Measurements from ENCODE around the gene CDC7. TPM values are rescaled to one million over a fixed set of nuclear protein-coding genes. Genes with fewer than 3 reads are reported as not detected.

CDC7 gene
- total and polyA plus RNA-seq, 2 experiments from 2014 or later: 4.7 to 5.4 TPM

DNA sequence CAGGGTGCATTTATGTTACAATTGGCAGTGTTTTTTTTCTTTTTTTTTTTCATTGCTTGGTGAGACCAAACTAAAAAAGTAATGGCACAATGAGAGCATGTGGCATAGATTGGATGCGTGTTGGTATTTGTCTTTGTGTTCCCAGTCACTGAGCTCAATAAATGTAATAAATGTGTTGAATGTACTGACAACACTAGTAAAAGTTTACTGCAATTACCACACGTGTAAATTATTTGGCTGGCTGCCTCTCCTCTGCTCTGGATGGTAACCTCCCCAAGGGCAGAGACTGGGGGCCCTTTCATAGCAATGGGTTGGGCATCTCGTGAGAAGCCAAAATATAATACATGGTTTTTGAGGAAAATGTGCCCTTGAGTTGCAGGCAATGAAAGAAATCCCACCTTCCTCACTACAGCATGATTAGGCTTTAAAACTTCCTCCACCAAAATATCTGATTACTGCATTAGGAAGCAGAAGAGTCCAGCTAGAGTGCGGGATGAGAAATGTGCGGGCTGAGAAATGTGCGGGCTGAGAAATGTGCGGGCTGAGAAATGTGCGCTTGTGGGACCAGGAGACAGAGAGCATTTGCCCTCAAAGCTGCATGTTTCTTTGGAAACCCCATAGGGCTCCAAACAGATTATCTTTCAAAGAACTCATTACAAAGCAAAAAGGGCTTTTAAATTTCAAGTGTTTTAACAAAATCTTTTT is 58.5 kb downstream of the CDC7 start:
- Histone ChIP-seq H3K4me3 (no peak overlapping the region), H3K27me3 (no peaks in the 10 kb centered on the region), H3K9me3 (ENCODE audit: low read depth) (no peaks in the 10 kb centered on the region), H3K36me3 (no peaks in the 10 kb centered on the region), H3K27ac (no peak overlapping the region), H3K4me1 (ENCODE audit: low read depth) (peaks cover 3% of the 10 kb centered on the region)
- TF ChIP-seq, protein P1, sequence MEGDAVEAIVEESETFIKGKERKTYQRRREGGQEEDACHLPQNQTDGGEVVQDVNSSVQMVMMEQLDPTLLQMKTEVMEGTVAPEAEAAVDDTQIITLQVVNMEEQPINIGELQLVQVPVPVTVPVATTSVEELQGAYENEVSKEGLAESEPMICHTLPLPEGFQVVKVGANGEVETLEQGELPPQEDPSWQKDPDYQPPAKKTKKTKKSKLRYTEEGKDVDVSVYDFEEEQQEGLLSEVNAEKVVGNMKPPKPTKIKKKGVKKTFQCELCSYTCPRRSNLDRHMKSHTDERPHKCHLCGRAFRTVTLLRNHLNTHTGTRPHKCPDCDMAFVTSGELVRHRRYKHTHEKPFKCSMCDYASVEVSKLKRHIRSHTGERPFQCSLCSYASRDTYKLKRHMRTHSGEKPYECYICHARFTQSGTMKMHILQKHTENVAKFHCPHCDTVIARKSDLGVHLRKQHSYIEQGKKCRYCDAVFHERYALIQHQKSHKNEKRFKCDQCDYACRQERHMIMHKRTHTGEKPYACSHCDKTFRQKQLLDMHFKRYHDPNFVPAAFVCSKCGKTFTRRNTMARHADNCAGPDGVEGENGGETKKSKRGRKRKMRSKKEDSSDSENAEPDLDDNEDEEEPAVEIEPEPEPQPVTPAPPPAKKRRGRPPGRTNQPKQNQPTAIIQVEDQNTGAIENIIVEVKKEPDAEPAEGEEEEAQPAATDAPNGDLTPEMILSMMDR (IDR thresholded peaks at IDR 0.05; ENCODE audit: low read depth, low read length): no peak
- no peak for DNase-seq (ENCODE audit: low read depth in 1 of 2, low spot score in 1 of 2)

- TF ChIP-seq, protein P1 (IDR thresholded peaks at IDR 0.05; ENCODE audit: low read depth, low read length): no peak
- H3K4me3 ChIP-seq: no peak overlapping the region
- no peak for DNase-seq (ENCODE audit: low read depth in 1 of 2, low spot score in 1 of 2)
Measured at GRCh38 chr1:91559838-91560565, 59.4 kb downstream of the CDC7 start.

DNA sequence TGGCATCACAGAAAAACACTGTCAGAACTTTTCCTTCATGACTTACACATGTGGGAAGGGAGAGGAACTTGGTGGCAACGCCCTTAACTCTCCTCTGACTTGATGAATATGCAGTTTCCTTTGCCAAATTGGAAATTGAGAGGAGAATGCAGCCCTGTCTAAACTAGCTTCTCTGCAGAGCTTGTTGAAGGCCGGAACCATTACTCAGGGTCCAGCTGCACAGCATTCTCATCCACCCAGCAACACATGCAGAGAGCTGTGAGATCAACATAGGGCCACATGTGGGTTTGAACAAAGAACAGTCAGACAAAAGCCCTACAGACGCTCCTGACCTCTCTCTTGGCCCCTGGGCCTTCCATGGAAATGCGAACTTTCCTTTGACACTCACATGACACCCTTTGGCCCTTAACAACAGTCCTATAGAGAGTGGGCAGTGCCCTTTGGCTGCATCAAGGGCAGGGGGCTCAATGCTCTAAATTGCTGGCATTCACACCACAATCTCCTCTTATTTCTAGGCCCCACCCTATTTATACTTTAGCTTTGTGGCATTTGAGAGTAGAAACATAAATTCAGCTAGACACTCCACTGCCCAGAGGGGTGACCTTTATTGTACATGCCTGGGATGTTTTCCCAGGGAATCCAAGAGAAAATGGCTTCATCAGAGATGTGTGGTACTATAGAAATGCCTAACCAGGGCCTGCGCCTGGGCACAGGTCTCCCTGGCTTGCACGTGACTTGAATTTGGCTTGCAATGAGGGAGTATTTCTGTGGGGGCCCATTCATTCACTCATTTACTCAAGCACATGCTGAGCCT is 64.4 kb downstream of the CDC7 start:
- DNase-seq (ENCODE audit: low read depth in 1 of 2, low spot score in 1 of 2): no peak
- Histone ChIP-seq H3K36me3 (no peaks in the 10 kb centered on the region), H3K4me1 (ENCODE audit: low read depth) (no peaks in the 10 kb centered on the region), H3K27ac (no peak overlapping the region), H3K9me3 (ENCODE audit: low read depth) (no peaks in the 10 kb centered on the region), H3K27me3 (no peaks in the 10 kb centered on the region), H3K4me3 (no peak overlapping the region)
- TF ChIP-seq, protein P1 (IDR thresholded peaks at IDR 0.05; ENCODE audit: low read depth, low read length): no peak

More at GRCh38 chr1:91559838-91560565, 59.4 kb downstream of the CDC7 start:
- H3K9me3 ChIP-seq (ENCODE audit: low read depth): no peaks in the 10 kb centered on the region
- no peaks in the 10 kb centered on the region for H3K36me3 ChIP-seq
- peaks cover 3% of the 10 kb centered on the region for H3K4me1 ChIP-seq (ENCODE audit: low read depth)
- no peak overlapping the region for H3K27ac ChIP-seq
- H3K27me3 ChIP-seq: no peaks in the 10 kb centered on the region

GRCh38 chr1:91567583-91567982 is 66.9 kb downstream of the CDC7 start:
- Histone ChIP-seq H3K4me1 (ENCODE audit: low read depth) (no peaks in the 10 kb centered on the region), H3K36me3 (no peaks in the 10 kb centered on the region), H3K27me3 (no peaks in the 10 kb centered on the region), H3K4me3 (no peak overlapping the region), H3K9me3 (ENCODE audit: low read depth) (no peaks in the 10 kb centered on the region), H3K27ac (no peak overlapping the region)
- TF ChIP-seq, protein P1 (IDR thresholded peaks at IDR 0.05; ENCODE audit: low read depth, low read length): no peak
- no peak for DNase-seq (ENCODE audit: low read depth in 1 of 2, low spot score in 1 of 2)

GRCh38 chr1:91568261-91568660 is 67.6 kb downstream of the CDC7 start:
- Histone ChIP-seq H3K27me3 (no peaks in the 10 kb centered on the region), H3K4me3 (no peak overlapping the region), H3K4me1 (ENCODE audit: low read depth) (no peaks in the 10 kb centered on the region), H3K27ac (no peak overlapping the region), H3K36me3 (no peaks in the 10 kb centered on the region), H3K9me3 (ENCODE audit: low read depth) (no peaks in the 10 kb centered on the region)
- TF ChIP-seq, protein P1 (IDR thresholded peaks at IDR 0.05; ENCODE audit: low read depth, low read length): no peak
- DNase-seq (ENCODE audit: low read depth in 1 of 2, low spot score in 1 of 2): no peak

Data from cardiac muscle cell (in vitro differentiated cells and primary cell).